Fibroblast of pulmonary artery (primary cell): Measurements from ENCODE around the gene PPP1R1C.
A peak's percentile ranks its signal among the peaks of the same experiment; 100 is the strongest.

ENCODE experiments used
- DNase-seq: peaks from one replicate; pipeline ENCODE4 v3.0.0-alpha.2; 2010; ENCODE audit warnings: low read depth
- H3K4me3 ChIP-seq: replicated peaks from 2 replicates; pipeline ENCODE4 v1.5.1; 2011; ENCODE audit warnings: low read depth, mild to moderate bottlenecking, control low read depth, low read length, moderate library complexity
- TF ChIP-seq, protein P1 (sequence below): IDR thresholded peaks from 2 replicates; pipeline ENCODE4 v1.5.1; 2011; ENCODE audit warnings: mild to moderate bottlenecking, control low read depth, low read length, inconsistent platforms; ENCODE audit errors: missing control alignments

The PPP1R1C gene

DNA sequence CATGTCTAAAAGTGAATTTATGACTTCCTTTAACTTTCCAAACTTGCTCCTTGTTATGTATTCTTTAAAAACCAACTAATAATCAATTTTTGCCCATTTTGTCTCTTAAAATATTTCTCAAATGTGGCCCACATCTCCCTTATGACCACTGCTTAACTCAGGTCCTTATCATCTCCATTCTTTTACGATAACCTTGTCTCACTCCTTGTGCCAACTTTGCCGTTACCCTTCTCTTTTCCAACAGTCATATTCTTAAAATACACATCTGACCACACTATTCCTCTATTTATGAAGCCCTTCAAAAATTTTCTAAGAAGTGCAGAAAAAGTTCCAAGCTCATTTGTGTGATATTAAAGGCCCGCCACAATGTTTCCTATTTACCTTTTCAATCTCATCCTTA, 47.8 kb downstream of the PPP1R1C start:
- TF ChIP-seq, protein P1, sequence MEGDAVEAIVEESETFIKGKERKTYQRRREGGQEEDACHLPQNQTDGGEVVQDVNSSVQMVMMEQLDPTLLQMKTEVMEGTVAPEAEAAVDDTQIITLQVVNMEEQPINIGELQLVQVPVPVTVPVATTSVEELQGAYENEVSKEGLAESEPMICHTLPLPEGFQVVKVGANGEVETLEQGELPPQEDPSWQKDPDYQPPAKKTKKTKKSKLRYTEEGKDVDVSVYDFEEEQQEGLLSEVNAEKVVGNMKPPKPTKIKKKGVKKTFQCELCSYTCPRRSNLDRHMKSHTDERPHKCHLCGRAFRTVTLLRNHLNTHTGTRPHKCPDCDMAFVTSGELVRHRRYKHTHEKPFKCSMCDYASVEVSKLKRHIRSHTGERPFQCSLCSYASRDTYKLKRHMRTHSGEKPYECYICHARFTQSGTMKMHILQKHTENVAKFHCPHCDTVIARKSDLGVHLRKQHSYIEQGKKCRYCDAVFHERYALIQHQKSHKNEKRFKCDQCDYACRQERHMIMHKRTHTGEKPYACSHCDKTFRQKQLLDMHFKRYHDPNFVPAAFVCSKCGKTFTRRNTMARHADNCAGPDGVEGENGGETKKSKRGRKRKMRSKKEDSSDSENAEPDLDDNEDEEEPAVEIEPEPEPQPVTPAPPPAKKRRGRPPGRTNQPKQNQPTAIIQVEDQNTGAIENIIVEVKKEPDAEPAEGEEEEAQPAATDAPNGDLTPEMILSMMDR = no peak
- DNase-seq = no peak
- H3K4me3 ChIP-seq = no peak overlapping the region

GRCh38 chr2:182038576-182038975, 52.9 kb downstream of the PPP1R1C start:
- TF ChIP-seq, protein P1 = no peak
- no peak overlapping the region for H3K4me3 ChIP-seq
- DNase-seq = peak; percentile 21

- no peak for DNase-seq
- TF ChIP-seq, protein P1 = no peak
- no peak overlapping the region for H3K4me3 ChIP-seq
Observed at GRCh38 chr2:182043021-182043420, 57.4 kb downstream of the PPP1R1C start.

DNA sequence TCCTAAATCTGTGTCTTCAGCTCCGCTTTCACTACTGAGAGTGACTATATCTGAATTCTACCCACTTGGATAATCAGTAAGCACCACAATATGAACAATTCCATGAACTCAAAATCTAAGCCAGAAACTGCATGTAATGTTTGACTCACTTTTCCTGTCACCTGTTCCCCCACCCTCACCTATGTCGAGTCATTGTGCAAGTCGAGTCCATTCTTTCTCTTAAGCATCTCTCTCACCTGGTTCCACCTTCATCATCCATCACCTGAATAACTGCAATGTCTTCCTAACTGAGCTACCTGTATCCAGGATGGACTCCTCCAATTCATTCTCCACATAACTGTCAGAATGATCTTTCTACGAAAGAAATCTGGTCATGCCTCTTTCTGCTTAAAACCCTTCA, 58.2 kb downstream of the PPP1R1C start:
- TF ChIP-seq, protein P1 = no peak
- H3K4me3 ChIP-seq = no peak overlapping the region
- DNase-seq = no peak

- no peak overlapping the region for H3K4me3 ChIP-seq
- DNase-seq = no peak
- TF ChIP-seq, protein P1 = no peak
Observed at GRCh38 chr2:182047544-182047943, 61.9 kb downstream of the PPP1R1C start.

DNA sequence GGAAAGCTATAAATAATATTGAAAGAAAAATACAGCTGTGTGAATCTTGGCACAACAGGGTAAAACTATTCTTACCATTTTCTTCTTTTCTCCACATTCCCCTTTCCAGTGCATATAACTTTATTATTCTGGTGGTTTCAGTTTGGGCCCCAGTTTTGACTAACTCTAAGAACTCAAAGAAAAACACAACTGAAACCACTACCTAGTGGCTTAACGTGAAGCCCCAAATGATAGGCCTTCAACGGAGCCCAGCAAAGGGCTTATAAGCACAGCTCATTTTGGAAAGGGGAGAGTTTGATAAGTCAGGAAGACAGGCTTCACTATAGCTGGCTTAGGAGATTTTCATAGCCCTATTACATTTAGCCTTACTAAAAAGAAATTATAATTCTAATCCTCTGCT, 62.4 kb downstream of the PPP1R1C start:
- no peak for DNase-seq
- TF ChIP-seq, protein P1 = no peak

GRCh38 chr2:182048621-182049020, 63.0 kb downstream of the PPP1R1C start:
- TF ChIP-seq, protein P1 = no peak
- no peak overlapping the region for H3K4me3 ChIP-seq
- DNase-seq = no peak

More for the DNA sequence above, 62.4 kb downstream of the PPP1R1C start:
- no peak overlapping the region for H3K4me3 ChIP-seq
